ENCODE results near the gene RPLP1. TPM values are rescaled to one million over a fixed set of nuclear protein-coding genes. Genes with fewer than 3 reads are reported as not detected.
"Not testable (repeated sequence)": the region's sequence is repeated elsewhere in the genome, so short reads cannot be mapped to it uniquely, and the experiment has no call there.

The RPLP1 gene
- total RNA-seq, 1 donor: 223 TPM

- no peak overlapping the region for H3K4me3 ChIP-seq (ENCODE audit: low read depth, low read length)
- no peak for DNase-seq (ENCODE audit: low read depth)
- no peak for TF ChIP-seq CTCF (IDR thresholded peaks at IDR 0.05; ENCODE audit: insufficient read depth, low read length)
Observed at GRCh38 chr15:69434679-69435078, 17.9 kb upstream of the RPLP1 start.

- H3K4me3 ChIP-seq (ENCODE audit: low read depth, low read length): no peak overlapping the region
- TF ChIP-seq CTCF (IDR thresholded peaks at IDR 0.05; ENCODE audit: insufficient read depth, low read length): no peak
- DNase-seq (ENCODE audit: low read depth): no peak
Observed at GRCh38 chr15:69435985-69436384, 16.6 kb upstream of the RPLP1 start.

GRCh38 chr15:69436951-69437350 is 15.7 kb upstream of the RPLP1 start:
- DNase-seq (ENCODE audit: low read depth): no peak
- no peak for TF ChIP-seq CTCF (IDR thresholded peaks at IDR 0.05; ENCODE audit: insufficient read depth, low read length)
- H3K4me3 ChIP-seq (ENCODE audit: low read depth, low read length): no peak overlapping the region

- H3K4me3 ChIP-seq (ENCODE audit: low read depth, low read length): no peak overlapping the region
- no peak for DNase-seq (ENCODE audit: low read depth)
- no peak for TF ChIP-seq CTCF (IDR thresholded peaks at IDR 0.05; ENCODE audit: insufficient read depth, low read length)
Observed at GRCh38 chr15:69439623-69440022, 13.0 kb upstream of the RPLP1 start.

GRCh38 chr15:69443032-69443611 is 9.5 kb upstream of the RPLP1 start:
- no peak overlapping the region for H3K4me3 ChIP-seq (ENCODE audit: low read depth, low read length)
- no peak for DNase-seq (ENCODE audit: low read depth)
- no peak for TF ChIP-seq CTCF (IDR thresholded peaks at IDR 0.05; ENCODE audit: insufficient read depth, low read length)

GRCh38 chr15:69444686-69445085 is 7.9 kb upstream of the RPLP1 start:
- DNase-seq (ENCODE audit: low read depth): no peak
- TF ChIP-seq CTCF (IDR thresholded peaks at IDR 0.05; ENCODE audit: insufficient read depth, low read length): no peak
- H3K4me3 ChIP-seq (ENCODE audit: low read depth, low read length): no peak overlapping the region

GRCh38 chr15:69446953-69447352 is 5.7 kb upstream of the RPLP1 start:
- DNase-seq (ENCODE audit: low read depth): no peak
- no peak overlapping the region for H3K4me3 ChIP-seq (ENCODE audit: low read depth, low read length)
- no peak for TF ChIP-seq CTCF (IDR thresholded peaks at IDR 0.05; ENCODE audit: insufficient read depth, low read length)

- H3K4me3 ChIP-seq (ENCODE audit: low read depth, low read length); DNase-seq (ENCODE audit: low read depth): not testable (repeated sequence)
Observed at GRCh38 chr15:69450221-69450620, 2.4 kb upstream of the RPLP1 start.

Measured in fibroblast of the aortic adventitia (primary cell).